GM12873 (cell line): ENCODE results near the gene NRXN3.

Experiments used
- TF ChIP-seq, protein P1 (sequence below): IDR thresholded peaks from 2 replicates; pipeline ENCODE4 v1.5.1; 2012; ENCODE audit warnings: low read depth, mild to moderate bottlenecking, moderate library complexity, low read length, control low read depth; ENCODE audit not compliant: insufficient read depth; ENCODE audit errors: missing control alignments

NRXN3 gene

DNA sequence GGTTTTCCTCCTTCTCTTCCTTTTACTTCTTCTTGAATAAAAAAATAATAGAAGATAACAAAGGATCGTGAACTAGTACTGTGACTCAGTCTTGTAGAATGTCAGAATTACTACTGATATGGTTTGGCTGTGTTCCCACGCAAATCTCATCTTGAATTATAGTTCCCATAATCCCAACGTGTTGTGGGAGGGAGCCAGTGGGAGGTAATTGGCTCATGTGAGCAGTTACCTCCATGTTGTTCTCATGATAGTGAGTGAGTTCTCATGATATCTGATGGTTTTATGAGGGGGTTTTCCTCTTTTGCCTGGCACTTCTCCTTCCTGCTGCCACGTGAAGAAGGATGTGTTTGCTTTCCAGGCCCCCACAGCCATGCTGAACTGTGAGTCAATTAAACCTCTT, 1491.6 kb downstream of the NRXN3 start:
- TF ChIP-seq, protein P1, sequence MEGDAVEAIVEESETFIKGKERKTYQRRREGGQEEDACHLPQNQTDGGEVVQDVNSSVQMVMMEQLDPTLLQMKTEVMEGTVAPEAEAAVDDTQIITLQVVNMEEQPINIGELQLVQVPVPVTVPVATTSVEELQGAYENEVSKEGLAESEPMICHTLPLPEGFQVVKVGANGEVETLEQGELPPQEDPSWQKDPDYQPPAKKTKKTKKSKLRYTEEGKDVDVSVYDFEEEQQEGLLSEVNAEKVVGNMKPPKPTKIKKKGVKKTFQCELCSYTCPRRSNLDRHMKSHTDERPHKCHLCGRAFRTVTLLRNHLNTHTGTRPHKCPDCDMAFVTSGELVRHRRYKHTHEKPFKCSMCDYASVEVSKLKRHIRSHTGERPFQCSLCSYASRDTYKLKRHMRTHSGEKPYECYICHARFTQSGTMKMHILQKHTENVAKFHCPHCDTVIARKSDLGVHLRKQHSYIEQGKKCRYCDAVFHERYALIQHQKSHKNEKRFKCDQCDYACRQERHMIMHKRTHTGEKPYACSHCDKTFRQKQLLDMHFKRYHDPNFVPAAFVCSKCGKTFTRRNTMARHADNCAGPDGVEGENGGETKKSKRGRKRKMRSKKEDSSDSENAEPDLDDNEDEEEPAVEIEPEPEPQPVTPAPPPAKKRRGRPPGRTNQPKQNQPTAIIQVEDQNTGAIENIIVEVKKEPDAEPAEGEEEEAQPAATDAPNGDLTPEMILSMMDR, result no peak

DNA sequence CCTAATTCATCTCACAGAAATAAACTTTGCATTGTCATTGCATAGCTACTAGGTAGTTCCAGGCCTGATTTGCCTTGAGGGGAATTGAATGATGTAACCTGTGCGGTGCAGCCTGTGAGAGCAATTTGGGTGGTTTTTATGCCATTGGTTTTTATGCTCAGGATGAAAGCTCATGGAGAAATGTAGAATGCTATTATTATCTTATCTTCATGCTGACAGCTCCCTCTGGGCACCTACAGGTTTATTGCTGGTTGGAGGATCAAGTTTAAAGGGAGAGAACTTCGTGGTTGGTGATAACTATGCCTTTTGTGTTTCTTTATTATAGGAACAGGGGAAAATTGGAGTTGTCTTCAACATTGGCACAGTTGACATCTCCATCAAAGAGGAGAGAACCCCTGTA, 1493.3 kb downstream of the NRXN3 start:
- TF ChIP-seq, protein P1, result no peak

DNA sequence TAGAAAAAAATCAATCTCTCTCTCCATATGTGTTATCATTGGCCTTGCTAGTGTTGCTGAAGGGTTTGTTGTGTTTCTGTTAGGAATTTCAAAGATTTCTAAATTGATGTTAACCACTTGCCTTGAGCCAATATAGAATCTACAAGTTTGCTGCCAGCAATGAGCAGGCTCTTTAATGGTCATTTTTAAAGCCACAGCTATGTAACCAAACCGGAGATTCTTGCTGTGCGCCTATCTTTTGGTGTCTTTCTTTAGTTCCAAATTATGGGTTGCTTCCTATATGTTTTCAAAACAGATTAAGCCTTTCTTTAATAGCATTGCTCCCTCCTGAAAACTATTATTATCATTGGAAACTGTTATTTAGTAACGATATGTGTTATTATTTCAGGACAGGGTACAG, 1495.4 kb downstream of the NRXN3 start:
- TF ChIP-seq, protein P1, result no peak

DNA sequence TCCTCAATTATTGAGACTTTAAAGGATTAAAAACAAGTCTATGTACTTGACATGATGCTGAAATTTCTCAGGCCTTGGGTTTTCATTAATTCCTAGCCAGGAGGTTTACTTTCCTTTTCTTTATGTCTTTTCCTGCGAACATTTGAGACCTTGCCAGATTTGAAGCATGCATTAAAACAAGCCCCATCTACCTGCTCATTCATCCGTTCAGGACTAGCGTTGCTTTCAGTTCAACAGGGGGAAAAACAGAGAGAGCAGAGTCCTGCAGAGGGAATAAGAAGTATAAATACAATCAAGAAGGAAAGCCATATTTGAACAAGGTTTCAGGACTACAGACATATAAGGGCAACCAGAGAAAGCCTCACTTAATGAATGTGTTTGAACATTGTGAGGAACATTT, 1498.8 kb downstream of the NRXN3 start:
- TF ChIP-seq, protein P1, result no peak

DNA sequence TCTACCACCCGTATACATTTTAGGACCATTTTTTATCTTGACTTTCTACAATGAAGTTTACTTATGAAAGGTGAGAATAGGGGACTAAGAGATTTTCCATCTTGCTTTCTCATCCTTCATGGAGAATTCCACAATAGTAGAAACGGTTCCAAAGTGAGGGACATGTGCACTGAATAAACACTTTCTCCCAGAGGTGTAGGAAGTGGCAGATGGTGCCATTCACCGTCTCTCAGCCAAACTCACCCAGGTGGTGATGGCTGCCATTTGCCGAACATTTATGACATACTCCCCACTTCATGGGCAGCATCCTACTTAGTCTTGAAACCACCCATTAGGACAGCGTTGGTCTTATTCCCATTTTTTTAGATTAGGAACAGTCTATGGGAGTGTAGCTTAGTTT, 1500.6 kb downstream of the NRXN3 start:
- TF ChIP-seq, protein P1, result no peak

DNA sequence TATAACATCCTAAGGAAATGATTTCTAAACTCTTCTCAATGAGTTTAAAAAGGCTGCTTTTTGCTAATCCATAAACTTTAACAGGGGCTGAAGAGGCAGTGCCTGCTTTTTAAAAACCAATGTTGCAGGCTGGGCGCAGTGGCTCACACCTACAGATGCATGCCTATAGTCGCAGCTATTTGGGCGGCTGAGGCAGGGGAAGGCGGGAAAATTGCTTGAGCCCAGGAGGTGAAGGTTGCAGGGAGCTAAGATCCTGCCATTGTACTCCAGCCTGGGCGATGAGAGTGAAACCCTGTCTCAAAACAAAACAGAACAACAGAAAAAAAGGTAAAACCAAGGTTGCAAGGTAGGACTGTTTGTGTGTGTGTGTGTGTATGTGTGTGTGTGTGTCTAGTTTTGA, 1509.9 kb downstream of the NRXN3 start:
- TF ChIP-seq, protein P1, result no peak

DNA sequence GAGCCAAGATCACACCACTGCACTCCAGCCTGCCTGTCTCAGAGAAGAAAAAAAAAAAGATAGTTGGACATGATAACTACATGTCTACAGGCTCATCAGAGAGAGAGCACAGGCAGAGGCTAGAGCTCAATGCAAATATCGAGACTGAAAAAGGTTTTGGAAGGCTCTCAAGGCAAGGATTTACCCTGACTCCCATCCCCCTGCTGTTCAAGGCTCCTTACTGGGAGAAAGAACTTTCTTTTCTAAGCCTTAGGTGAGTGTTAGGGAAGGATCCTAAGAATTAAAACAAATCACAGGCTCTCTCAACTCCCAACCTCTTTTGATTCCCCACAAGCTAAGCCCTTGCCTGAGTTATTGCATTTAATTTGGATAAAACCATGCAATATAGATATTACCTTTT, 1516.0 kb downstream of the NRXN3 start:
- TF ChIP-seq, protein P1, result no peak

DNA sequence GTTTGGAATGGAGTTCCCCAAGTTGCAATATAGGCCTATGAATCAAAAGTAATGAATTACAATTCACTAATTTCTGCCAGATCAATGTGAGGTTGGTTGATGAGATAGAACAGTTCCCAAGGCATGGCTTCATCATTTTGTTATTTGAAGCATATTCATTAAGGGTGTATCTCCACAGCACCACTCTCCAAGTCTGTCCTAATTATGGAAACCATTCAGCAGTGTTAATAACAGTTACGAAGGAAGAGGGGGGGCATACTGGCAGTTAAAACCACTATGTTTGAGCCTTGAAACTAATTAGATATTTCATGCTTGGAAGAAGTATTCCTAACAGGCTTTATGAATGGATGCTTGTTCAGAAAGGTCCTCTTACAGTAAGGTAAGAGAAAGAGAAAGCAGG, 1520.8 kb downstream of the NRXN3 start:
- TF ChIP-seq, protein P1, result no peak
